Chondrocyte (in vitro differentiated cells): Measurements from ENCODE around the gene CELSR3. TPM values are rescaled to one million over a fixed set of nuclear protein-coding genes. Genes with fewer than 3 reads are reported as not detected.

ENCODE experiments used
- DNase-seq: peaks from one replicate; pipeline ENCODE4 v3.0.0; 2021; ENCODE audit warnings: mixed read lengths, low spot score
- H3K27ac Mint-ChIP-seq: one replicate; pipeline ENCODE4 v1.8.0; 2021; ENCODE audit warnings: mild to moderate bottlenecking, moderate library complexity, mixed read lengths; ENCODE audit not compliant: unreplicated experiment
- H3K27me3 Mint-ChIP-seq: 2 replicates; pipeline ENCODE4 v1.8.0; 2021; ENCODE audit warnings: low read depth, mixed read lengths
- H3K36me3 Mint-ChIP-seq: 2 replicates; pipeline ENCODE4 v1.8.0; 2021; ENCODE audit warnings: low read depth, mixed read lengths
- H3K4me1 Mint-ChIP-seq: 2 replicates; pipeline ENCODE4 v1.8.0; 2021; ENCODE audit warnings: low read depth, mild to moderate bottlenecking, mixed read lengths
- H3K4me3 Mint-ChIP-seq: one replicate; pipeline ENCODE4 v1.8.0; 2021; ENCODE audit warnings: mild to moderate bottlenecking, moderate library complexity, mixed read lengths; ENCODE audit not compliant: unreplicated experiment
- H3K9me3 Mint-ChIP-seq: 2 replicates; pipeline ENCODE4 v1.8.0; 2021; ENCODE audit warnings: low read depth, mixed read lengths
- total RNA-seq: library from RNA; stranded (reverse); gene quantifications from 3 replicates; pipeline ENCODE4 v1.2.1, GENCODE V29; 2021
- TF ChIP-seq, protein P1 (sequence below): fragments of 200-600 bp; sonication (generic); IDR thresholded peaks from 2 replicates; pipeline ENCODE4 v1.5.0; 2021; ENCODE audit warnings: antibody characterized with exemption, mild to moderate bottlenecking, moderate library complexity

Gene CELSR3
- total RNA-seq, 1 donor from 2014 or later = 11.4 TPM

DNA sequence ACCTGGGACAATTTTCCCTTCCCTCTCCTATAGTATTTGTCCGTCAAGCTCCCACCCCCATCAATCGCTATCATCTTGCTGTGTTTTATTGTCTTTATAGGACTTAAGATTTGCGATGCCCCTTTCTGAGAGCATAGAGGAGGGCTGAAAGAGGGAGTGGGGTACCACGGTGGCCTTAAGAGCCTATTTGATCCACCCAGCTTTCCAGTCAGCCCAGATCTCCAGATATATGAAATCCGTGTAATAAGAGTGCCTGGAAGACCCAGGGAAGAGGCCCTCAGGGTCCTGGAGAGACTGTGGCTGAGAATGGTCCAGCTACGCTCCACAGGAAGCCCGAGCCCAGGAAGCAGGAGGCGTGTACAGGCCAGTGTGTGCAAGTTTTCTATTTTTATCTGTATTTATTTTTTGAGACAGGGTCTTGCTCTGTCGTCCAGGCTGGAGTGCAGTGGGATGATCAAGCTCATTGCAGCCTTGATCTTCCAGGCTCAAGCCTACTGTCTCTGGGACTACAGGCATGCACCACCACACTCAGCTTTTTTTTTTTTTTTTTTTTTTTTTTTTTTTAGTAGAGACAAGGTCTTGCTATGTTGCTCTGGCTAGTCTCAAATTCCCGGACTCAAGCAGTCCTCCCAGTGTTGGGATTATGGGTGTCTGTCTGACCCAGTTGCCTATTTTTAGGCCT is 24.0 kb upstream of the CELSR3 start:
- H3K36me3 Mint-ChIP-seq = peaks cover 21% of the 10 kb centered on the region
- no peaks in the 10 kb centered on the region for H3K9me3 Mint-ChIP-seq
- H3K4me1 Mint-ChIP-seq = peaks cover 53% of the 10 kb centered on the region
- TF ChIP-seq, protein P1, sequence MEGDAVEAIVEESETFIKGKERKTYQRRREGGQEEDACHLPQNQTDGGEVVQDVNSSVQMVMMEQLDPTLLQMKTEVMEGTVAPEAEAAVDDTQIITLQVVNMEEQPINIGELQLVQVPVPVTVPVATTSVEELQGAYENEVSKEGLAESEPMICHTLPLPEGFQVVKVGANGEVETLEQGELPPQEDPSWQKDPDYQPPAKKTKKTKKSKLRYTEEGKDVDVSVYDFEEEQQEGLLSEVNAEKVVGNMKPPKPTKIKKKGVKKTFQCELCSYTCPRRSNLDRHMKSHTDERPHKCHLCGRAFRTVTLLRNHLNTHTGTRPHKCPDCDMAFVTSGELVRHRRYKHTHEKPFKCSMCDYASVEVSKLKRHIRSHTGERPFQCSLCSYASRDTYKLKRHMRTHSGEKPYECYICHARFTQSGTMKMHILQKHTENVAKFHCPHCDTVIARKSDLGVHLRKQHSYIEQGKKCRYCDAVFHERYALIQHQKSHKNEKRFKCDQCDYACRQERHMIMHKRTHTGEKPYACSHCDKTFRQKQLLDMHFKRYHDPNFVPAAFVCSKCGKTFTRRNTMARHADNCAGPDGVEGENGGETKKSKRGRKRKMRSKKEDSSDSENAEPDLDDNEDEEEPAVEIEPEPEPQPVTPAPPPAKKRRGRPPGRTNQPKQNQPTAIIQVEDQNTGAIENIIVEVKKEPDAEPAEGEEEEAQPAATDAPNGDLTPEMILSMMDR = no peak
- no peaks in the 10 kb centered on the region for H3K27me3 Mint-ChIP-seq
- peak overlapping the region; percentile 81 for H3K4me3 Mint-ChIP-seq
- DNase-seq = no peak
- H3K27ac Mint-ChIP-seq = peak overlapping the region; percentile 88

DNA sequence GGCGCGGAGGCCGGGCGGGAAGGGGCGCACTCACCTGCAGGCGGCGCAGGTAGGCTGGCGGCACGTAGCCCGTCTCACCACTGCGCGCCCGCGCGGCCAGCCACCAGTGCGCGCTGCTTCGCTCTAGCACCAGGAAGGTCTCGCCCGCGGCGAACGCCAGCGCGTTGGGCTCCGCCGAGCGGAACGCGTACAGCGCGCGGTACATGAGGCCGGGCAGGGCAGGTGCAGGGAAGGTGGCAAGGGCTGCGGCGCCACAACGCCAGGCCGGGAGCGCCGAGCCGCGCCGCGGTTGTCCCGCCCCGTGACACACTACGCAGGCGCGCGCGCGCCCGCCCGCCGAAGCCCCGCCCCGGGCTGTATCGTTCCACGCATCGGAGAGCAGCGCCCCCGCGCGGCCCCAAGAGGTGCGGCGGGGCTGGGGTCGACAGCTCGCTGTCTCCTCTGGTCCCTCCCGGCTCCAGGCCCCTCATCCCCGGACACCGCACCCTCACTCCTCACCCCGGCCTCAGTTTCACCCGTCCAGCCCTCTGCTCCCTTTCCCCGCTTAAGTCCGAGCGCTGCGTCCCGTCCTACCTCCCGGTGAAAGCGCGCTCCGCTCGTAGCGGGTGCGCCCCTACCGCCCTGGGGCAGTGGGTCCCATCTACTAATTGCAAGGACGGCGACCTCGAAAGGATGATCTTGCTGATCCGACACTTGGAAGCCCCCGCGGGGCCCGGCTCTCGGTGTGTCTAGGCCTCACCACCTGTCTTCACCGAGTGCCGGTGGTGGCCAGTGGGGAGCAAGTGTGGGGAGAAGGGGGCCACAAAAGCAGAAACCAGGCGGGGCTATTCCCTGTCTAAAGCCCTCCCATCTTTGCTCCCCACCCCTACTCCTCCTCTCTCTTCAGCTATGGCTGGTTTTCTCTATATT is 23.2 kb upstream of the CELSR3 start, which contains the start of gene NCKIPSD:
Gene NCKIPSD, minus strand, starts transcription at position 313 of the 909 bp plus-strand sequence. Its CDS starts 108 bp downstream, at position 205.
- peaks cover 48% of the 10 kb centered on the region for H3K4me1 Mint-ChIP-seq
- H3K4me3 Mint-ChIP-seq = peak within 1 kb of the TSS; percentile 81
- H3K36me3 Mint-ChIP-seq = peaks cover 18% of the 10 kb centered on the region
- no peak for DNase-seq
- peak within 1 kb of the TSS; percentile 88 for H3K27ac Mint-ChIP-seq
- no peaks in the 10 kb centered on the region for H3K27me3 Mint-ChIP-seq
- TF ChIP-seq, protein P1 = peak; percentile 91
- H3K9me3 Mint-ChIP-seq = no peaks in the 10 kb centered on the region

DNA sequence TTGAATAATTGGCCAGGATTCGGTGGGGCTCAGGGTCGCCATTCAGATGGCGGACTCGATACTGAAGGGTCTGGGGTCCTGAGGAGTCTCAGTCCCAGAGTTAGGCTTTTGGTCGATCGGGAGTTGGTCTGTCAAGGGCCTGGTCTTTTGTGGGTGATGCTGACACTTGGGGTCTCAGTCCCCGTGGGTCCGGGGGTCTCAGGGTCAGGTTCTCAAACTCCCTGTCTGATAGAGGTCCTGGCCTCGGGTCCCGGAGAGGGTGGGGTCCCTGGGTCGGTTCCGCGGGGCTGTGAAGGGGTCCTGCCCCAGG is 22.6 kb upstream of the CELSR3 start:
- TF ChIP-seq, protein P1 = no peak
- Mint-ChIP-seq H3K4me3 (peak overlapping the region; percentile 81), H3K4me1 (peaks cover 52% of the 10 kb centered on the region), H3K27me3 (no peaks in the 10 kb centered on the region), H3K9me3 (no peaks in the 10 kb centered on the region), H3K27ac (peak overlapping the region; percentile 36), H3K36me3 (peaks cover 22% of the 10 kb centered on the region)
- DNase-seq = no peak

DNA sequence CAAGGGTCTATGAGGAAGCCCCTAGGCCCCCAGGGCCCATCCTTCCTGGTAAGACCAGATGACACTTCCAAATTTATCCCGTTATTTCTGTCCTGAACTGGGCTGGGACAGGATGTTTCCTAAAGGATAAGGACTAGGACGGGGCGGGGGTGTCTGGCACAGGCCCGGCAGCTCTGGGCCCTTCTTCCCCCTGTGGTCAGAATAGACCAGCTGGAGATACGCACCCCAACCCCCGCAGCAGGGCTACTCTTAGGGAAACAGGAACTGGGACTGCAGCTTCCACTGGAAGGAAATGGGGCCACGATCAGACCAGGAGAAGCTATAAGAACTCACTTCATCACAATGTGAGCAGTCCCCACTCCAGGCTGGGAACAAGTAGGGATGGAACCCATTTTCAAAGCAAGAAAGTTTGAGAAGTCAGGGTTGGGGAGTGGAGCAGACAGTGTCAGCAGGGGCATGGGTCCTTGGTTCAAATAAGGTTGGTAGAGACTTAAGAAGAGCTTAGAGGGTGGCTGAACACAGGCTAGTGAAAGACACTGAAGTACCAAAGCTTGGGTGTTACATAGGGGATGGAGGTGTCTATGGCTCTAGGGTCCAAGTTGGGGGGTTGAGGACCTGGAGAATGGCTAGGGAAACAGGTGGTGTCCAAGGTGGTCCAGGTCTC is 21.9 kb upstream of the CELSR3 start:
- Mint-ChIP-seq H3K36me3 (peaks cover 20% of the 10 kb centered on the region), H3K9me3 (no peaks in the 10 kb centered on the region), H3K27me3 (no peaks in the 10 kb centered on the region), H3K4me3 (peak overlapping the region; percentile 81), H3K27ac (peak overlapping the region; percentile 74), H3K4me1 (peaks cover 52% of the 10 kb centered on the region)
- no peak for DNase-seq
- TF ChIP-seq, protein P1 = no peak

DNA sequence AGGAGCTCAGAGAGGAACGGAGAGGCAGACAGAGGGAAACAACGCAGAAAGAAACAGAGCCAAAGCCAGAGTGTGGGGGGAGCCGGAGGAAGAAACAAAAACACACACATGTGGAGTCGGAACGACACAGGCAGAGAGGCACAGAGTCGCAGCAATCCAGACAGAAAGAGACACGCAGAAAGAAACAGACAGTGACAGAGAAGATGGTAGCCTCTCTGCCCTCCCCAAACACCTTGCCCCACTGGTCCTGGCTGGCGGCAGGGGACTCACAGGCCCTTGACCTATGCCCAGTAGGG is 21.3 kb upstream of the CELSR3 start:
- DNase-seq = no peak
- H3K27me3 Mint-ChIP-seq = no peaks in the 10 kb centered on the region
- peak overlapping the region; percentile 92 for H3K27ac Mint-ChIP-seq
- peaks cover 52% of the 10 kb centered on the region for H3K4me1 Mint-ChIP-seq
- H3K9me3 Mint-ChIP-seq = no peaks in the 10 kb centered on the region
- TF ChIP-seq, protein P1 = no peak
- peak overlapping the region; percentile 81 for H3K4me3 Mint-ChIP-seq
- peaks cover 20% of the 10 kb centered on the region for H3K36me3 Mint-ChIP-seq
